DMS79 (cell line): Measurements from ENCODE around the gene RBBP4.
"Not testable (repeated sequence)": the region's sequence is repeated elsewhere in the genome, so short reads cannot be mapped to it uniquely, and the experiment has no call there.

Source experiments
- DNase-seq: peaks from one replicate; lab custom pipeline; 2025; lab: John Stamatoyannopoulos, UW

Gene RBBP4

GRCh38 chr1:32650752-32651460, at the start of gene RBBP4:
RBBP4 (plus strand) TSS chr1:32651208; CDS start chr1:32651307, 99 bp downstream.
- DNase-seq: peak; percentile 96

GRCh38 chr1:32605711-32606424, 45.1 kb upstream of the RBBP4 start:
- DNase-seq: no peak

GRCh38 chr1:32606565-32607371, 44.2 kb upstream of the RBBP4 start:
- DNase-seq: no peak

- no peak for DNase-seq
Observed at GRCh38 chr1:32609180-32609579, 41.8 kb upstream of the RBBP4 start.

GRCh38 chr1:32611859-32612188, 39.2 kb upstream of the RBBP4 start:
- no peak for DNase-seq

GRCh38 chr1:32612189-32612881, 38.7 kb upstream of the RBBP4 start:
- peak; percentile 80 for DNase-seq

- no peak for DNase-seq
Observed at GRCh38 chr1:32613472-32613871, 37.5 kb upstream of the RBBP4 start.

GRCh38 chr1:32618673-32619221, 32.3 kb upstream of the RBBP4 start:
- no peak for DNase-seq

- no peak for DNase-seq
Observed at GRCh38 chr1:32619701-32620485, 31.1 kb upstream of the RBBP4 start.

- DNase-seq: no peak
Observed at GRCh38 chr1:32622205-32622604, 28.8 kb upstream of the RBBP4 start.

- no peak for DNase-seq
Observed at GRCh38 chr1:32622806-32623681, 28.0 kb upstream of the RBBP4 start.

GRCh38 chr1:32623775-32624174, 27.2 kb upstream of the RBBP4 start:
- no peak for DNase-seq

- no peak for DNase-seq
Observed at GRCh38 chr1:32626176-32626575, 24.8 kb upstream of the RBBP4 start.

- no peak for DNase-seq
Observed at GRCh38 chr1:32627596-32628162, 23.3 kb upstream of the RBBP4 start.

GRCh38 chr1:32630173-32630572, 20.8 kb upstream of the RBBP4 start:
- DNase-seq: not testable (repeated sequence)

GRCh38 chr1:32632829-32633228, 18.2 kb upstream of the RBBP4 start:
- no peak for DNase-seq

GRCh38 chr1:32635508-32636277, 15.3 kb upstream of the RBBP4 start:
- DNase-seq: no peak

- DNase-seq: no peak
Observed at GRCh38 chr1:32636914-32637645, 13.9 kb upstream of the RBBP4 start.
